ENCODE results near the gene ERCC6.
A peak's percentile ranks its signal among the peaks of the same experiment; 100 is the strongest.

ERCC6 gene

GRCh38 chr10:49508654-49509053, 30.3 kb downstream of the ERCC6 start:
- no peak for DNase-seq

- DNase-seq = peak; percentile 9 to 55
These were observed 30.7 kb downstream of the ERCC6 start for GRCh38 chr10:49508249-49508648.

- no peak for DNase-seq
These were observed 33.3 kb downstream of the ERCC6 start for GRCh38 chr10:49505589-49505988.

DNA sequence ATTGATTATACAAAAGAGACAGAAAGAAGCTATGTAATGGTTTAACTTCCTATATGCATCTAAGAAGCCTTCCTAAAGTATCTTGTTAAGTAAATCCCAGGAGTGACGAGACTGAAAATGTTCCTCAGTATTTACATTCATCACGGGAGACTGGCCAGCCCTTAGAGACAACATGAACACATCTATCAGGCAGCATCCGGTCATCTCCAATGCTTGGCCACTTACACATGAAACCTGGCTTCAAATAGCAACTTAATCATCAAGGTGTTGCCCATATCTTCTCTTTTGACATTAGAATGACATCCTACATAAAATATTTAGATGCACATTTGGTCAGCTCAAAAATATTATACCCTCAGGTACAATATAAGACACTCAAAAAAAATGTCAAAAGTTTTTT, 33.8 kb downstream of the ERCC6 start:
- no peak for DNase-seq

- no peak for DNase-seq
These were observed 34.4 kb downstream of the ERCC6 start for GRCh38 chr10:49504528-49504927.

GRCh38 chr10:49502358-49502757, 36.6 kb downstream of the ERCC6 start:
- DNase-seq = no peak

GRCh38 chr10:49500412-49500811, 38.5 kb downstream of the ERCC6 start:
- DNase-seq = no peak

- no peak for DNase-seq
These were observed 39.5 kb downstream of the ERCC6 start for GRCh38 chr10:49499305-49499851.

GRCh38 chr10:49498425-49498824, 40.5 kb downstream of the ERCC6 start:
- no peak for DNase-seq

GRCh38 chr10:49497358-49497757, 41.6 kb downstream of the ERCC6 start:
- DNase-seq = no peak

- DNase-seq = no peak
These were observed 50.7 kb downstream of the ERCC6 start for GRCh38 chr10:49488056-49488717.

DNA sequence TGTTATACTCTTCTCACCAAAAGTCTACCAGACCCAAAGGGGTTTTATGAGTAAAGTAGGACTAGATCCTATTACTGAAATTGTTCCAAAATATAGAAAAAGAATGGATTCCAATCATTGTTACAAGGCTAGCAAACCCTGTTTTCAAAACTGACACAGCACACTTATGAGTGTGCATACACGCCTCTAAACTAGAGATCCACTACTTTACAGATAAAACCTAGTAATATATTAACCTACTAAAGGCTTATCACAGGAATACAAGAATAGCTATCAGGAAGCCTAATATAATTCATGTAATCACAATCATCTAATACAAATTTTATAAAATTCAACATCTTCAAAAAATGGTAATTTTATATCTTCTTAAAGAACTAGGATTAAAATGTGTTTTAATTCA, 52.2 kb downstream of the ERCC6 start:
- DNase-seq = no peak

DNA sequence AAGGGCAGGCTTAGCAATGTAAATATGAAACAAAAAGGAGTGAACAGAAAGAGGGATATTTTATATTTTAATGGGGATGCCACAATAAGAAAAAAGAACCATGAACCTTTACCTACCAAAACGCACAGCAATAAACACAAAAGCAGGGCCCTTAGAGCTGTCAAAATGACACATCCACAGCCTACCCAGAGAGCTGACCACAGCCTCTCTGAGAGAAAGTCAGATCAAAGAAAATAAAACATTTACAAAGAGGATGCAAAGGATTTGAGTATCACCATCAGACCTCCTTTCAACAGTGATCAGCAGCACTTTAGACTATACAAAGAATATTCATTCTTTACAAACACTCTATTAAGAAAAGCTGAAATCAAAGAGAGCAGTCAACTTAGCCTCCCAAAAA, 52.9 kb downstream of the ERCC6 start:
- DNase-seq = no peak

DNA sequence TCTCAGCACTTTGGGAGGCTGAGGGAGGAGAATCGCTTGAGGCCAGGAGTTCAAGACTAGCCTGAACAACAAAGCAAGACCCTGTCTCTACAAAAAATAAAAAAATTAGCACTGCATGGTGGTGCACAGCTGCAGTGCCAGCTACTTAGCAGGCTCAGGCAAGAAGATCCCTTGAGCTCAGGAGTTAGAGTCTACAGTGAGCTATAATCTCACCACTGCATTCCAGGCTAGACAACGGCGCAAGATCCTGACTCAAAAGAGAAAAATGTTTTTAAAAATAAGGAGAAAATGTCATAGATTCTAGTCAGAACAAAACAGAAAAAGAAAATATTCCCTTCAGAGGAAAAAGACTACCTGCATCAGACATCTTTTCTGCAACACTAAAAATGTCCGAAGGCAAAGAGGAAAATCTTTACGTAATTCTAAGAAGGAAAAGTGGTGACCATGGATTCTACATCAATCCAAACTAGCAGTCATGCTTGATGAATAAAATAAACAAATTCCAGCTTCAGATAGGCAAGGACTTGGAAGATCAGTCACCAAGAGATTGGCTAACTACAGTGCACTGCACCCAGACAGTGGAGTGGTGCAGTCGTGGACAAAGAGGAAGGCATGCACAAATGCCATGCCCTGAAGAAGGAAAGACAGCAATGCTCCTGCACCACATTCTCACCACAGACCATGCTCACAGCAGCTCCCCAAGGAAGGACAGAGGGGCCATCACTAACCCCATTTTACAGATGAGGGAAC, 54.3 kb downstream of the ERCC6 start:
- DNase-seq = no peak

DNA sequence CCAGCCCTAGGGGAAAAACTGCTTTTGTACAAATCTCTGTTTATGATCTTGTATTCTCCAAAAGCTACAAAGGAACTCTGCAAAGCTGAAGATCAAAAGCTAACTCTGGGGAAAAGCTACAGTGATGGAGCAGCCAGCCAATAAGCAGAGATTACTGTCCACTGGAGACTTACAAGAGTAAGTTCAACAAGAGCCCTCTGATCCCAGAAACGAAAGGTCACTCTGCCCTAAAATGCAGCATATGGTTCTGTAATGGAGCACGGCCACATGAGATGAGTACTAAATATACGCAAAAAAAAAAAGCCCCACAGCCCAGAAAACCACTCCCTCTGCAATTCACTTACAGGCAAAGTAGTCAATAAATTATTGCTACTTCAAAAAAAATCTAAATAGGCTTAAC, 60.1 kb downstream of the ERCC6 start:
- DNase-seq = no peak

DNA sequence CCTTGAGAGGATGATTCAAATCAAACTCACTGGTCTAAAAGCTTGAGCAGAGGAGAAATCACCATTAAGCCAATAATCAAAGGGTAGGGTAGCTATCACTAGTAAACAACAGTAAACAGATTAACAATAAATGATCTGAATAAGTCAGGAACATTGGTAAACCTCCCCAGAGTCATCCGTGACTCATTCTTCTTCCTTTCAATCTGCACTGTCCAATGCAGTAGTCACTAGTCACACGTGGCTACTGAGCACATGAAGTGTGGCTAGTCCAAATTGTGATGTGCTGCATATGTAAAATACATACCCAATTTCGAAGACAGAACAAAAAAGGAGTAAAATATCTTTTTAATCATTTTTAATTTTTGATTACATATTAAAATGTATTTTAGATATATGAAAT, 64.0 kb downstream of the ERCC6 start:
- no peak for DNase-seq

GRCh38 chr10:49471532-49471931, 67.4 kb downstream of the ERCC6 start:
- no peak for DNase-seq

DNA sequence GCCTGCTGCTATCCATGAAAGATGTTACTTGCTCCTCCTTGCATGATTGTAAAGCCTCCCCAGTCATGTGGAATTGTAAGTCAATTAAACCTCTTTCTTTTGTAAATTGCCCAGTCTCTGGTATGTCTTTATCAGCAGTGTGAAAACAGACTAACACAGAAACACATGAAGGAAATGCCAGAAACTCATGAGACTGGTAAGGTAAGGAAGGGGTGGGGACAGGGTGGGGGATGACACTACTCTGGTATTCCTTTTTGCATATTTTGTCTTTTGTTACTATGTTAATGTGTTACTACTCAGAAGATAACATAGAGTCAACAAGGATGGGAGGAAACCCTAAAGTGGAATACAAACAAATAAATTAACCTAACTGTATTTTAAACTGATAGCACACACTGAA, 73.2 kb downstream of the ERCC6 start:
- no peak for DNase-seq
